ENCODE measurements around the gene GLG1.

GRCh38 chr16:74575175-74575806 is 31.6 kb downstream of the GLG1 start:
- no peak for TF ChIP-seq GATA2 (IDR thresholded peaks at IDR 0.05; ENCODE audit: low read depth, low read length)
- TF ChIP-seq GATA3 (IDR thresholded peaks at IDR 0.05; ENCODE audit: low read depth, low read length): no peak
